SW 1271 (cell line): ENCODE data around the gene SMIM23.
"Not testable (repeated sequence)": the region's sequence is repeated elsewhere in the genome, so short reads cannot be mapped to it uniquely, and the experiment has no call there.

ENCODE experiments used
- DNase-seq, 2 experiments: peaks; one replicate each; lab custom pipeline; 2025; lab: John Stamatoyannopoulos, UW

The SMIM23 gene

GRCh38 chr5:171773106-171773505, 12.5 kb upstream of the SMIM23 start:
- no peak for DNase-seq

- no peak for DNase-seq
Measured at GRCh38 chr5:171774418-171774817, 11.2 kb upstream of the SMIM23 start.

- no peak for DNase-seq
Measured at GRCh38 chr5:171776213-171776612, 9.4 kb upstream of the SMIM23 start.

- no peak for DNase-seq
Measured at GRCh38 chr5:171776770-171777759, 8.6 kb upstream of the SMIM23 start.

- DNase-seq = not testable (repeated sequence)
Measured at GRCh38 chr5:171781744-171782143, 3.9 kb upstream of the SMIM23 start.

GRCh38 chr5:171782332-171782966, 3.2 kb upstream of the SMIM23 start:
- no peak for DNase-seq

GRCh38 chr5:171783051-171783450, 2.6 kb upstream of the SMIM23 start:
- no peak for DNase-seq

- no peak for DNase-seq
Measured at GRCh38 chr5:171789353-171789752, 3.7 kb downstream of the SMIM23 start.

- DNase-seq = no peak
Measured at GRCh38 chr5:171790408-171790807, 4.8 kb downstream of the SMIM23 start.

GRCh38 chr5:171794470-171794960, 8.9 kb downstream of the SMIM23 start:
- DNase-seq = no peak

GRCh38 chr5:171795381-171795780, 9.8 kb downstream of the SMIM23 start:
- DNase-seq = no peak

- no peak for DNase-seq
Measured at GRCh38 chr5:171796436-171796835, 10.8 kb downstream of the SMIM23 start.

- no peak for DNase-seq
Measured at GRCh38 chr5:171797543-171797942, 11.9 kb downstream of the SMIM23 start.

- DNase-seq = no peak
Measured at GRCh38 chr5:171798418-171798817, 12.8 kb downstream of the SMIM23 start.

GRCh38 chr5:171801839-171802238, 16.2 kb downstream of the SMIM23 start:
- DNase-seq = no peak

GRCh38 chr5:171805746-171806145, 20.1 kb downstream of the SMIM23 start:
- DNase-seq = no peak

- DNase-seq = no peak
Measured at GRCh38 chr5:171806976-171807747, 21.5 kb downstream of the SMIM23 start.

GRCh38 chr5:171808453-171808852, 22.8 kb downstream of the SMIM23 start:
- DNase-seq = no peak

- no peak for DNase-seq
Measured at GRCh38 chr5:171808951-171809350, 23.3 kb downstream of the SMIM23 start.

GRCh38 chr5:171810227-171810626, 24.6 kb downstream of the SMIM23 start:
- no peak for DNase-seq

GRCh38 chr5:171813270-171813669, 27.7 kb downstream of the SMIM23 start:
- no peak for DNase-seq

GRCh38 chr5:171813813-171814490, 28.3 kb downstream of the SMIM23 start:
- no peak for DNase-seq
